ENCODE measurements around the gene CXCL16.

Gene CXCL16

DNA sequence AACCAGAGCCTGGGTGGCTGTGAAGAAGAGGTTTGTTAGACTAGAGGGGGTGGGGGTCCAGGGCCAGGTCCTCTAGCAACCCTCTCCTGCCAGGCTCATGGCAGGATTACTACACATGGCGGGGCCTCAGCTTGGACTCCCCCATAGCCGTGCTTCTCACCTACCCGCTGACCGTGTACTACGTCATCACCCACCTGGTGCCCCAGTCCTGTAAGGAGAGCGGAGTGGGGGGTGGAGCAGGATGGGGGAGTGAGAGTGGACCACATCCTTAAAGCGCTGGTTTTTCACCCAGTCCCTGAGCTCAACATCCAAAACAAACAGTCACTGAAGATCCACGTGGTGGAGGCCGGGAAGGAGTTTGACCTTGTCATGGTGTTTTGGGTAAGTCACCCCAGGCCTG is 4.2 kb upstream of the CXCL16 start:
- Histone ChIP-seq H3K4ac (ENCODE audit: low read length) (no peak overlapping the region), H4K8ac (ENCODE audit: low read depth, low read length) (no peak overlapping the region), H3K79me1 (ENCODE audit: low read depth, low read length) (peaks cover 2% of the 10 kb centered on the region), H3K18ac (ENCODE audit: low read length) (no peak overlapping the region), H2BK5ac (ENCODE audit: low read length) (no peak overlapping the region), H2BK120ac (ENCODE audit: low read depth, low read length) (no peak overlapping the region), H2AFZ (ENCODE audit: low read length) (no peak overlapping the region), H3K14ac (ENCODE audit: low read length) (peak overlapping the region; percentile 21), H3K4me2 (ENCODE audit: insufficient read depth, low read length, poor library complexity, severe bottlenecking) (no peak overlapping the region), H3K27ac (replicated peaks; ENCODE audit: low read length) (no peak overlapping the region), H3K23ac (ENCODE audit: low read depth, low read length, poor library complexity) (no peak overlapping the region), H3K36me3 (replicated peaks in 1 of 2; ENCODE audit: control insufficient read depth in 2 of 2, insufficient read depth in 2 of 2, low read length in 2 of 2) (no peaks in the 10 kb centered on the region), H2BK15ac (ENCODE audit: low read length) (peak overlapping the region; percentile 58), H2BK12ac (ENCODE audit: low read length) (no peak overlapping the region), H3K9ac (ENCODE audit: low read depth, low read length, poor library complexity) (no peak overlapping the region), H2AK5ac (ENCODE audit: low read depth, low read length) (peak overlapping the region; percentile 7), H3K4me3 (ENCODE audit: low read length in 2 of 2) (peak overlapping the region in 1 of 2 donors; percentile 30), H3K9me3 (replicated peaks in 1 of 2; ENCODE audit: control insufficient read depth in 2 of 2, insufficient read depth in 1 of 2, low read depth in 1 of 2, low read length in 2 of 2) (peaks cover 0 to 4% of the 10 kb centered on the region in 2 donors), H3K27me3 (ENCODE audit: control insufficient read depth in 3 of 3, insufficient read depth in 3 of 3, low read depth in 1 of 3, low read length in 3 of 3) (peaks cover 14 to 87% (median 59%) of the 10 kb centered on the region in 3 experiments), H3K4me1 (ENCODE audit: control insufficient read depth in 2 of 2, insufficient read depth in 1 of 2, low read depth in 1 of 2, low read length in 2 of 2) (peaks cover 5 to 7% of the 10 kb centered on the region in 2 donors), H4K91ac (ENCODE audit: low read depth, low read length, poor library complexity) (no peak overlapping the region)
- DNase-seq (ENCODE audit: low spot score), result no peak
- WGBS, 2 donors (ENCODE audit: extremely low coverage in 2 of 2, insufficient read length in 2 of 2, insufficient replicate concordance in 1 of 2), result no CpG with 5 or more reads among the region's 9 CpGs

DNA sequence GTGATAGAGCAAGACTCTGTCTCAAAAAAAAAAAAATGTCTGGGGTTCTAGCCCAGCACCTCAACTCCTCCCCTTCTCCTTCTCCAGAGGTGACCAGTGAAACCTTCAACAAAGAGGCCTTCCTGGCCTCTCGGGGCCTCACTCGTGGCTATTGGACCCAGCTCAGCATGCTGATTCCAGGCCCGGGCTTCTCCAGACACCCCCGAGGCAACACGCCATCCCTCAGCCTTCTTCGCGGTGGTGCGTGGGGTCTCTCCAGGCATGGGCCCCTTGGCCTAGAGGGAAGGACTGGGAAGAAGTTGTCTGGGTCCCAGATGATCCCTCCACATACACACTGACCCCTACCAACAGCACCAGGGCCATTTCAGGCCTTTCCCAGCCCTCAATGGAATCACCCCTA is 3.5 kb upstream of the CXCL16 start:
- Histone ChIP-seq H3K14ac (ENCODE audit: low read length) (no peak overlapping the region), H2BK5ac (ENCODE audit: low read length) (no peak overlapping the region), H3K9me3 (replicated peaks in 1 of 2; ENCODE audit: control insufficient read depth in 2 of 2, insufficient read depth in 1 of 2, low read depth in 1 of 2, low read length in 2 of 2) (peaks cover 0 to 4% of the 10 kb centered on the region in 2 donors), H3K9ac (ENCODE audit: low read depth, low read length, poor library complexity) (no peak overlapping the region), H2BK120ac (ENCODE audit: low read depth, low read length) (no peak overlapping the region), H3K36me3 (replicated peaks in 1 of 2; ENCODE audit: control insufficient read depth in 2 of 2, insufficient read depth in 2 of 2, low read length in 2 of 2) (no peaks in the 10 kb centered on the region), H2BK12ac (ENCODE audit: low read length) (no peak overlapping the region), H3K79me1 (ENCODE audit: low read depth, low read length) (peaks cover 2% of the 10 kb centered on the region), H3K23ac (ENCODE audit: low read depth, low read length, poor library complexity) (no peak overlapping the region), H3K27me3 (ENCODE audit: control insufficient read depth in 3 of 3, insufficient read depth in 3 of 3, low read depth in 1 of 3, low read length in 3 of 3) (peaks cover 21 to 89% (median 66%) of the 10 kb centered on the region in 3 experiments), H2BK15ac (ENCODE audit: low read length) (no peak overlapping the region), H3K27ac (replicated peaks; ENCODE audit: low read length) (no peak overlapping the region), H3K4me3 (ENCODE audit: low read length in 2 of 2) (no peak overlapping the region), H2AK5ac (ENCODE audit: low read depth, low read length) (peak overlapping the region; percentile 37), H3K4me1 (ENCODE audit: control insufficient read depth in 2 of 2, insufficient read depth in 1 of 2, low read depth in 1 of 2, low read length in 2 of 2) (peaks cover 5 to 7% of the 10 kb centered on the region in 2 donors), H4K8ac (ENCODE audit: low read depth, low read length) (no peak overlapping the region), H4K91ac (ENCODE audit: low read depth, low read length, poor library complexity) (no peak overlapping the region), H2AFZ (ENCODE audit: low read length) (no peak overlapping the region), H3K4ac (ENCODE audit: low read length) (no peak overlapping the region), H3K18ac (ENCODE audit: low read length) (no peak overlapping the region), H3K4me2 (ENCODE audit: insufficient read depth, low read length, poor library complexity, severe bottlenecking) (no peak overlapping the region)
- no peak for DNase-seq (ENCODE audit: low spot score)
- no CpG with 5 or more reads among the region's 8 CpGs for WGBS, 2 donors (ENCODE audit: extremely low coverage in 2 of 2, insufficient read length in 2 of 2, insufficient replicate concordance in 1 of 2)

DNA sequence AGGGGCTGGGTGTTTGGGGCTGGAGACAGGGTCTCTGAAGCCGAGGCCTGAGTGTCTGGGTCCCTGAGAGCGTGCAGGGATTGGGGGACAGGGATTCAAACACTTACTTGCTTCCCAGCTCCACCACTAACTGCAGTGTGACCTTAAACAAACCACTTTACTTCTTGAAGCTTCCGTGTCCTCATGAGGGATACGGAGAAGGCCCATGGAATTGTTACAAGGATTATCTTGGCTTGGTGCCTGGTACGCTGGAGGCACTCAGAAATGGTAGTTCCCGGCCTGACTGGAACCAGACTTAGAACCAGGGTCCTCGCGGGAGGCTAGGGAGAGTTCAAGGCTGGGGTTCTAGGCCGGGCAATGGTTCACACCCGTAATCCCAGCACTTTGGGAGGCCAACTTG is 2.9 kb upstream of the CXCL16 start:
- no peak overlapping the region for H2AK5ac ChIP-seq (ENCODE audit: low read depth, low read length)
- H3K4me3 ChIP-seq (ENCODE audit: low read length in 2 of 2), result no peak overlapping the region
- peaks cover 0 to 4% of the 10 kb centered on the region in 2 donors for H3K9me3 ChIP-seq (replicated peaks in 1 of 2; ENCODE audit: control insufficient read depth in 2 of 2, insufficient read depth in 1 of 2, low read depth in 1 of 2, low read length in 2 of 2)
- no peak overlapping the region for H3K27ac ChIP-seq (replicated peaks; ENCODE audit: low read length)
- H3K4me1 ChIP-seq (ENCODE audit: control insufficient read depth in 2 of 2, insufficient read depth in 1 of 2, low read depth in 1 of 2, low read length in 2 of 2), result peaks cover 5 to 7% of the 10 kb centered on the region in 2 donors
- H2BK5ac ChIP-seq (ENCODE audit: low read length), result no peak overlapping the region
- H2BK15ac ChIP-seq (ENCODE audit: low read length), result no peak overlapping the region
- H3K4ac ChIP-seq (ENCODE audit: low read length), result no peak overlapping the region
- no peak overlapping the region for H2AFZ ChIP-seq (ENCODE audit: low read length)
- H4K91ac ChIP-seq (ENCODE audit: low read depth, low read length, poor library complexity), result no peak overlapping the region
- H3K4me2 ChIP-seq (ENCODE audit: insufficient read depth, low read length, poor library complexity, severe bottlenecking), result no peak overlapping the region
- no CpG with 5 or more reads among the region's 10 CpGs for WGBS, 2 donors (ENCODE audit: extremely low coverage in 2 of 2, insufficient read length in 2 of 2, insufficient replicate concordance in 1 of 2)
- no peaks in the 10 kb centered on the region for H3K36me3 ChIP-seq (replicated peaks in 1 of 2; ENCODE audit: control insufficient read depth in 2 of 2, insufficient read depth in 2 of 2, low read length in 2 of 2)
- peaks cover 2% of the 10 kb centered on the region for H3K79me1 ChIP-seq (ENCODE audit: low read depth, low read length)
- H3K18ac ChIP-seq (ENCODE audit: low read length), result no peak overlapping the region
- H2BK12ac ChIP-seq (ENCODE audit: low read length), result no peak overlapping the region
- peaks cover 23 to 90% (median 69%) of the 10 kb centered on the region in 3 experiments for H3K27me3 ChIP-seq (ENCODE audit: control insufficient read depth in 3 of 3, insufficient read depth in 3 of 3, low read depth in 1 of 3, low read length in 3 of 3)
- H4K8ac ChIP-seq (ENCODE audit: low read depth, low read length), result no peak overlapping the region
- H3K23ac ChIP-seq (ENCODE audit: low read depth, low read length, poor library complexity), result no peak overlapping the region
- no peak for DNase-seq (ENCODE audit: low spot score)
- no peak overlapping the region for H3K9ac ChIP-seq (ENCODE audit: low read depth, low read length, poor library complexity)
- H3K14ac ChIP-seq (ENCODE audit: low read length), result no peak overlapping the region
- no peak overlapping the region for H2BK120ac ChIP-seq (ENCODE audit: low read depth, low read length)

DNA sequence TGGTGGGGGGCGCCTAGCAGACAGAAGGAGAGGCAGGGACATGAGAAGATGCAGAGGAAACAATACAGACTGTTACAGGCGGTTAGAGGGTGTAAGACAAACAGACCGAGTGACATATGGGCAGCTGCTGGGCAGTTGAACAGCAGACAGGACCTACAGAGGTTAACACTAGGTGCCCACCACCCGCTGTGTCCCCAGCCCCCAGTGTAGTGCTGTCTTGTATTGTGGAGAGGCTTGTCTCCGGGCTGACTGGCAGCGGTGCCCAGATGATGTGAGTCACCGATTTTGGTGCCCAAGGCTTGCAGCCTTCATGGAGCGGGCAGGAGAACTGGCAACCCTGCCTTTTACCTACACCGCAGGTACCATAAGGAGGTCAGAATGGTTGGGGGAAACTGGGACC is 2.4 kb upstream of the CXCL16 start:
- WGBS, 2 donors (ENCODE audit: extremely low coverage in 2 of 2, insufficient read length in 2 of 2, insufficient replicate concordance in 1 of 2), result no CpG with 5 or more reads among the region's 9 CpGs
- Histone ChIP-seq H4K8ac (ENCODE audit: low read depth, low read length) (no peak overlapping the region), H3K14ac (ENCODE audit: low read length) (peak overlapping the region; percentile 8), H3K18ac (ENCODE audit: low read length) (no peak overlapping the region), H3K4ac (ENCODE audit: low read length) (no peak overlapping the region), H2BK15ac (ENCODE audit: low read length) (no peak overlapping the region), H4K91ac (ENCODE audit: low read depth, low read length, poor library complexity) (peak overlapping the region; percentile 64), H3K4me2 (ENCODE audit: insufficient read depth, low read length, poor library complexity, severe bottlenecking) (no peak overlapping the region), H2BK5ac (ENCODE audit: low read length) (no peak overlapping the region), H3K4me1 (ENCODE audit: control insufficient read depth in 2 of 2, insufficient read depth in 1 of 2, low read depth in 1 of 2, low read length in 2 of 2) (peaks cover 5 to 7% of the 10 kb centered on the region in 2 donors), H3K9me3 (replicated peaks in 1 of 2; ENCODE audit: control insufficient read depth in 2 of 2, insufficient read depth in 1 of 2, low read depth in 1 of 2, low read length in 2 of 2) (peaks cover 0 to 4% of the 10 kb centered on the region in 2 donors), H3K27ac (replicated peaks; ENCODE audit: low read length) (no peak overlapping the region), H2BK12ac (ENCODE audit: low read length) (no peak overlapping the region), H3K36me3 (replicated peaks in 1 of 2; ENCODE audit: control insufficient read depth in 2 of 2, insufficient read depth in 2 of 2, low read length in 2 of 2) (no peaks in the 10 kb centered on the region), H2AK5ac (ENCODE audit: low read depth, low read length) (no peak overlapping the region), H3K4me3 (ENCODE audit: low read length in 2 of 2) (no peak overlapping the region), H3K23ac (ENCODE audit: low read depth, low read length, poor library complexity) (peak overlapping the region; percentile 20), H2AFZ (ENCODE audit: low read length) (no peak overlapping the region), H2BK120ac (ENCODE audit: low read depth, low read length) (no peak overlapping the region), H3K79me1 (ENCODE audit: low read depth, low read length) (peaks cover 2% of the 10 kb centered on the region), H3K27me3 (ENCODE audit: control insufficient read depth in 3 of 3, insufficient read depth in 3 of 3, low read depth in 1 of 3, low read length in 3 of 3) (peaks cover 23 to 94% (median 70%) of the 10 kb centered on the region in 3 experiments), H3K9ac (ENCODE audit: low read depth, low read length, poor library complexity) (no peak overlapping the region)
- DNase-seq (ENCODE audit: low spot score), result no peak

All from neuronal stem cell (in vitro differentiated cells).